Right lobe of liver (tissue), 6 donors: ENCODE results near the gene ICE2. TPM values are rescaled to one million over a fixed set of nuclear protein-coding genes. Genes with fewer than 3 reads are reported as not detected.

ENCODE experiments used
- ATAC-seq, 4 donors: fragments of 200-7000 bp; cut with Tn5 transposase; one replicate each; pipeline ENCODE4 v1.9.1; 2020; ENCODE audit warnings: mild to moderate bottlenecking in 4 of 4, moderate library complexity in 4 of 4
- DNase-seq, 3 donors: peaks; one replicate each; pipeline ENCODE4 v3.0.0-alpha.2; 2020
- H3K27ac ChIP-seq, 3 donors: fragments of 200-600 bp; one replicate each; pipeline ENCODE4 v1.8.0; 2022
- H3K27me3 ChIP-seq, 2 donors: fragments of 200-600 bp; one replicate each; pipeline ENCODE4 v1.8.0; 2022
- H3K36me3 ChIP-seq, 4 donors: fragments of 200-600 bp; sonication (generic) in 1 of 4; one replicate each; pipeline versions ENCODE4 v1.5.1 to v1.8.0; 2017 to 2022; ENCODE audit warnings: control low read depth in 1 of 4
- H3K4me1 ChIP-seq, 4 donors: fragments of 200-600 bp; sonication (generic) in 1 of 4; one replicate each; pipeline versions ENCODE4 v1.5.1 to v1.8.0; 2017 to 2022; ENCODE audit warnings: control low read depth in 1 of 4
- H3K4me3 ChIP-seq, 3 donors: fragments of 200-600 bp; one replicate each; pipeline ENCODE4 v1.8.0; 2022
- H3K9me3 ChIP-seq, 4 donors: fragments of 200-600 bp; sonication (generic) in 1 of 4; one replicate each; pipeline versions ENCODE4 v1.5.1 to v1.8.0; 2017 to 2022; ENCODE audit warnings: control low read depth in 1 of 4
- POLR2A ChIP-seq: fragments of 450-650 bp; IDR thresholded peaks from one replicate; pipeline ENCODE4 v1.6.1; 2017; ENCODE audit warnings: antibody characterized with exemption, mild to moderate bottlenecking
- WGBS: methylation state at CpG from one replicate; pipeline ENCODE4 v1.1.6; 2018; ENCODE audit warnings: low coverage, low lambda C conversion rate; ENCODE audit not compliant: insufficient coverage; ENCODE audit errors: missing lambda C conversion rate; 5-methylcytosine and 5-hydroxymethylcytosine counted together
- intact Hi-C, 2 donors: fragments of 100-400 bp; cut with DNase I; formaldehyde crosslinking; loops; one replicate each; pipeline versions ENCODE4 v1.11.2 to v1.14.1; 2022
- total RNA-seq, 6 experiments: library from RNA; depleted of rRNA in 2 of 6; stranded (reverse); fragments of >200 nt in 2 of 6; fragmentation: NEBNext Ultra II Directional in 3 of 6; extraction: Animal tissue kit (Norgen Biotek cat#: 25700) in 3 of 6; gene quantifications; one replicate each; pipeline versions ENCODE4 v1.1.0 to v1.2.4, GENCODE V29; 2016 to 2023
- TF ChIP-seq, protein P1 (sequence below), 4 donors: fragments of 200-600 bp in 3 of 4; fragments of 450-650 bp in 1 of 4; IDR thresholded peaks; one replicate each; pipeline versions ENCODE4 v1.5.1 to v1.8.0; 2016 to 2022; ENCODE audit warnings: antibody characterized with exemption in 4 of 4, mild to moderate bottlenecking in 2 of 4
- donor health status: DM: no; HTN: yes; CAD: no.
- donor health status: DM: no; HTN: no; CAD: no.
- donor health status: DM: no; HTN: no; CAD: no.
- donor health status: DM: no; HTN: yes; CAD: no.
- donor health status: DM: no; HTN: yes; CAD: no.

ICE2 gene
- total RNA-seq, 6 experiments from 2014 or later = 13.1 to 31.7 (median 17.6) TPM

- 93% methylated on average over 4 of the region's 4 CpGs for WGBS
- no peak overlapping the region for H3K4me3 ChIP-seq
- no peaks in the 10 kb centered on the region for H3K9me3 ChIP-seq
- DNase-seq = no peak
- peaks cover 0 to 9% (median 0%) of the 10 kb centered on the region in 4 donors for H3K36me3 ChIP-seq
- TF ChIP-seq, protein P1, sequence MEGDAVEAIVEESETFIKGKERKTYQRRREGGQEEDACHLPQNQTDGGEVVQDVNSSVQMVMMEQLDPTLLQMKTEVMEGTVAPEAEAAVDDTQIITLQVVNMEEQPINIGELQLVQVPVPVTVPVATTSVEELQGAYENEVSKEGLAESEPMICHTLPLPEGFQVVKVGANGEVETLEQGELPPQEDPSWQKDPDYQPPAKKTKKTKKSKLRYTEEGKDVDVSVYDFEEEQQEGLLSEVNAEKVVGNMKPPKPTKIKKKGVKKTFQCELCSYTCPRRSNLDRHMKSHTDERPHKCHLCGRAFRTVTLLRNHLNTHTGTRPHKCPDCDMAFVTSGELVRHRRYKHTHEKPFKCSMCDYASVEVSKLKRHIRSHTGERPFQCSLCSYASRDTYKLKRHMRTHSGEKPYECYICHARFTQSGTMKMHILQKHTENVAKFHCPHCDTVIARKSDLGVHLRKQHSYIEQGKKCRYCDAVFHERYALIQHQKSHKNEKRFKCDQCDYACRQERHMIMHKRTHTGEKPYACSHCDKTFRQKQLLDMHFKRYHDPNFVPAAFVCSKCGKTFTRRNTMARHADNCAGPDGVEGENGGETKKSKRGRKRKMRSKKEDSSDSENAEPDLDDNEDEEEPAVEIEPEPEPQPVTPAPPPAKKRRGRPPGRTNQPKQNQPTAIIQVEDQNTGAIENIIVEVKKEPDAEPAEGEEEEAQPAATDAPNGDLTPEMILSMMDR (IDR thresholded peaks at IDR 0.05) = no peak
- TF ChIP-seq POLR2A = no peak
- H3K27me3 ChIP-seq = no peaks in the 10 kb centered on the region
- no peak overlapping the region for H3K27ac ChIP-seq
- intact Hi-C loops = no loop called here
- peaks cover 0 to 24% (median 16%) of the 10 kb centered on the region in 4 donors for H3K4me1 ChIP-seq
- no peak for ATAC-seq
Measured at GRCh38 chr15:60386615-60387014, 92.3 kb downstream of the ICE2 start.

- TF ChIP-seq POLR2A = no peak
- TF ChIP-seq, protein P1 (IDR thresholded peaks at IDR 0.05) = no peak
- peaks cover 0 to 16% (median 8%) of the 10 kb centered on the region in 4 donors for H3K4me1 ChIP-seq
- intact Hi-C loops = no loop called here
- H3K36me3 ChIP-seq = peaks cover 0 to 16% (median 0%) of the 10 kb centered on the region in 4 donors
- no peak overlapping the region for H3K27ac ChIP-seq
- no peak overlapping the region for H3K4me3 ChIP-seq
- H3K9me3 ChIP-seq = no peaks in the 10 kb centered on the region
- WGBS = 89% methylated on average over 7 of the region's 7 CpGs
- H3K27me3 ChIP-seq = no peaks in the 10 kb centered on the region
- DNase-seq = no peak
- ATAC-seq = no peak
Measured at GRCh38 chr15:60385620-60386552, 93.1 kb downstream of the ICE2 start.

GRCh38 chr15:60384526-60385126 is 94.3 kb downstream of the ICE2 start:
- H3K27me3 ChIP-seq = no peaks in the 10 kb centered on the region
- 98% methylated on average over 3 of the region's 3 CpGs for WGBS
- ATAC-seq = no peak
- no peak overlapping the region for H3K27ac ChIP-seq
- H3K4me1 ChIP-seq = peaks cover 0 to 9% (median 2%) of the 10 kb centered on the region in 4 donors
- no peaks in the 10 kb centered on the region for H3K9me3 ChIP-seq
- TF ChIP-seq, protein P1 (IDR thresholded peaks at IDR 0.05) = no peak
- TF ChIP-seq POLR2A = no peak
- H3K36me3 ChIP-seq = peaks cover 0 to 16% (median 0%) of the 10 kb centered on the region in 4 donors
- DNase-seq = no peak
- intact Hi-C loops = no loop called here
- no peak overlapping the region for H3K4me3 ChIP-seq

DNA sequence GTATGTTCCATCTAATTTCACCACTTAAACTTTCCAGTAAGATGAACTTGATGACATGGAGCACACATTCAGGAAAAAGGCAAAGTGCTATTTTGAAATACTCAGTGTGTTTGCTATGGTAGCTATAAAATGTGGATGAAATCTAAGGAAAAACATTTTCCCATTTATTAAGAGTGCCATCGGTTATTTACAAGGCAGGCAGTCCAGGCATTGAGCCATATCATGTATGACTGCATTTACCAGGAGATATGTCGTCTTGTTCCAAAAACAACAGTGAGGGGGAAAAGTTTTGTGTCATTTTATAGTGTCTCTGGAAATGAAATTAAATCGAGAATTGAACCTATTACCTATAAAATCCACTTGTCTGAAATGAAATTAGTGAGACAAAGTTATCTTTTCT is 94.9 kb downstream of the ICE2 start:
- Histone ChIP-seq H3K27ac (no peak overlapping the region), H3K36me3 (peaks cover 0 to 16% (median 0%) of the 10 kb centered on the region in 4 donors), H3K4me1 (peaks cover 0 to 3% (median 0%) of the 10 kb centered on the region in 4 donors), H3K27me3 (no peaks in the 10 kb centered on the region), H3K4me3 (no peak overlapping the region), H3K9me3 (no peaks in the 10 kb centered on the region)
- DNase-seq = no peak
- ATAC-seq = no peak
- no peak for TF ChIP-seq POLR2A
- TF ChIP-seq, protein P1 (IDR thresholded peaks at IDR 0.05) = no peak
- 69% methylated on average over 3 of the region's 3 CpGs for whole genome bisulfite sequencing
- intact Hi-C loops = no loop called here
